22Rv1 (cell line): ENCODE measurements around the gene PLEKHA5.

Experiments used
- CTCF ChIP-seq: fragments of 450-650 bp; IDR thresholded peaks from 2 replicates; pipeline ENCODE4 v1.5.1; 2017; ENCODE audit warnings: mild to moderate bottlenecking
- ZFX ChIP-seq: fragments of 450-650 bp; IDR thresholded peaks from 2 replicates; pipeline ENCODE4 v1.6.1; 2017; ENCODE audit warnings: antibody characterized with exemption, borderline replicate concordance

- TF ChIP-seq CTCF (no peak), ZFX (no peak)
Observed at GRCh38 chr12:19127270-19127669, 2.3 kb upstream of the PLEKHA5 start.
